Neural cell (in vitro differentiated cells): ENCODE data around the gene DBNDD2.

Experiments used
- CTCF ChIP-seq: fragments of 450-650 bp; IDR thresholded peaks from 2 replicates; pipeline ENCODE4 v1.5.1; 2014; ENCODE audit warnings: antibody characterized with exemption, mild to moderate bottlenecking, moderate library complexity; ENCODE audit not compliant: poor library complexity, severe bottlenecking
- EP300 ChIP-seq: fragments of 450-650 bp; conservative IDR thresholded peaks from 2 replicates; pipeline ENCODE4 v1.6.1; 2014; ENCODE audit warnings: antibody characterized with exemption, mild to moderate bottlenecking, moderate library complexity; ENCODE audit not compliant: poor library complexity, severe bottlenecking
- EZH2 ChIP-seq: fragments of 200-600, 300-800 bp; shearing (Covaris generic), sonication (generic); IDR thresholded peaks from 2 replicates; pipeline ENCODE4 v1.6.1; 2014; ENCODE audit warnings: antibody characterized with exemption, low read length, borderline replicate concordance, mild to moderate bottlenecking; ENCODE audit not compliant: insufficient read depth, poor library complexity, severe bottlenecking
- POLR2AphosphoS5 ChIP-seq: IDR thresholded peaks from 2 replicates; pipeline ENCODE4 v1.6.1; 2012

- TF ChIP-seq POLR2AphosphoS5, result no peak
- no peak for TF ChIP-seq CTCF
- TF ChIP-seq EZH2, result no peak
- TF ChIP-seq EP300, result no peak
Measured at GRCh38 chr20:45452772-45453691, 44.9 kb downstream of the DBNDD2 start.
